Measurements from ENCODE around the gene USF3.

GRCh38 chr3:113659101-113659541 lies 37.3 kb downstream of the USF3 start:
- TF ChIP-seq CTCF (conservative IDR thresholded peaks at IDR 0.05; ENCODE audit: low read depth in 2 of 2): no peak
- no peak for TF ChIP-seq EZH2 (IDR thresholded peaks at IDR 0.05; ENCODE audit: low read depth, unreplicated experiment)
- TF ChIP-seq POLR2AphosphoS5 (IDR thresholded peaks at IDR 0.05; ENCODE audit: low read depth): no peak
- TF ChIP-seq EZH2phosphoT487 (IDR thresholded peaks at IDR 0.05; ENCODE audit: unreplicated experiment): no peak
- TF ChIP-seq ZNF114 (CRISPR knock-in tag; IDR thresholded peaks at IDR 0.05): no peak
- no peak for TF ChIP-seq CREB1 (CRISPR knock-in tag; IDR thresholded peaks at IDR 0.05; ENCODE audit: low read depth)
